GM19397 (cell line): ENCODE data around the gene PIGS.
"Not testable (repeated sequence)": the region's sequence is repeated elsewhere in the genome, so short reads cannot be mapped to it uniquely, and the experiment has no call there.

Source experiments
- ATAC-seq: cut with Tn5 transposase; IDR thresholded peaks from one replicate; pipeline ENCODE4 v1.9.1; 2021; ENCODE audit warnings: mild to moderate bottlenecking, moderate library complexity; ENCODE audit not compliant: unreplicated experiment

Gene PIGS

DNA sequence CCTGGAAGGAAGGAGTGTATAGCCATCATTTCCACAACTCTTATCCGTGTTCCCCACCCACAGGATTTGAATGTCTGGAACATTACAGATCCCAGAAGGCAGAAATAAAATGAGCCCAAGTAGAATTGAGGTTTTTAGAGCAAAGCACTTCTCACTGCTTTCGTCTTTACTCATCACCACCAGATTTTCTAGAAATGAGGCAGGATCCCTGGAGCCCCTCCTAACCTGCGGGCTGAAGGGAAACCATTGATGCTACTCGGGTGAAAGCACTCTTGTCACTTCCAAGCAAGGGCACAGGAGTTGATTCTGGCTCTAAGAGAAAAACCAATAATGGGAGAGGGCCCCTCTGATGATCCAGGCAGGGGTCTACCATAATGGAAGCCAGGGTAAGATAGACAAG lies 8.2 kb upstream of the PIGS start:
- ATAC-seq = no peak

DNA sequence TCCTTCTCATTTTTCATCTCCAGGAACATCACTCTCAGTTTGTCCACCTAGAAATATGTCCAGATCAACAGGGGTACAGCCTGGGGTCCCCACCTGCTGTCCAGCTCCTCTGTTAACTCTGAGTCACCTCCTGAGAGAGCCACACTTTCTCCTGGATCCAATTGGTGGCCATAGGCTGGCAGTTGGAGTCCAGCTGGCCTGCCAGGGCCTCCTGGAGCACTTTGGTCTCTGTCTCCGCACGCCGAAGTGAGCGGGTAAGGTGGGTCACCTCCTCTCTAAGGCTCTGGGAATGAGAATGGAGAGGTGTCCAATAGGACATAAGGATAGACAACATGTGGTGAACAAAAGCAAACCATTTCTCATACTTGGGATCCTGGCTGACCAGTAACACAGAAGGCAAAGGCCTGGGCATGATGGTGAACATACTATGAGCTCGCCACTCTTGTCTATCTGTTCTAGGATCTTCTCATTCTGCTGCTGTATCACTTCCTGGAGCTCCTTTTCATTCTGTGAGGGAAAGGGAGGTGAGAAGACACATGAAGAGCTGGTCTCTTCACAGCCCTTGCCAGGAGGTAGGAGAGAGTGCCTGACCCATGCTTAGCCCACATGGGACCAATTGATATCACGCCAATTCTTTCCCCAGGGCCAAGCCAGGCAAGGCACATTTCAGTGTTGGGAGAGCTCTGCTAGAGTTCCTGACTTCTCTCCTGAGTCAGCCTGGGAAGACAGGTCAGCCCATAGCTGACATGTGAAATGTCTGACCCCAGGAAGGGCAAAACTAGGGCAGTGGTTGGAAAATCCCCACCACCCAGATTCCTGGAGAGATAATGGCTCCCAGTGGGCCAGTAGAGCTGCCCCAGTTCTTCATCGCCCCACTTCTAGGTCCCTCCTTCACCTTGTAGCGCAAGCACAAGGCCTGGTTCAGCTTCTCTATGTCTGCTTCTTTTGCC lies 7.2 kb upstream of the PIGS start:
- ATAC-seq = no peak

GRCh38 chr17:28577466-28577824 lies 6.1 kb upstream of the PIGS start:
- ATAC-seq = no peak

- ATAC-seq = peak; percentile 90
These were observed 5.6 kb upstream of the PIGS start, which contains the start of gene ALDOC for GRCh38 chr17:28576758-28577465. Gene ALDOC, minus strand, starts transcription at chr17:28576895. Its CDS starts 1,363 bp downstream, at chr17:28575532.

GRCh38 chr17:28576016-28576415 lies 4.7 kb upstream of the PIGS start:
- ATAC-seq = not testable (repeated sequence)

DNA sequence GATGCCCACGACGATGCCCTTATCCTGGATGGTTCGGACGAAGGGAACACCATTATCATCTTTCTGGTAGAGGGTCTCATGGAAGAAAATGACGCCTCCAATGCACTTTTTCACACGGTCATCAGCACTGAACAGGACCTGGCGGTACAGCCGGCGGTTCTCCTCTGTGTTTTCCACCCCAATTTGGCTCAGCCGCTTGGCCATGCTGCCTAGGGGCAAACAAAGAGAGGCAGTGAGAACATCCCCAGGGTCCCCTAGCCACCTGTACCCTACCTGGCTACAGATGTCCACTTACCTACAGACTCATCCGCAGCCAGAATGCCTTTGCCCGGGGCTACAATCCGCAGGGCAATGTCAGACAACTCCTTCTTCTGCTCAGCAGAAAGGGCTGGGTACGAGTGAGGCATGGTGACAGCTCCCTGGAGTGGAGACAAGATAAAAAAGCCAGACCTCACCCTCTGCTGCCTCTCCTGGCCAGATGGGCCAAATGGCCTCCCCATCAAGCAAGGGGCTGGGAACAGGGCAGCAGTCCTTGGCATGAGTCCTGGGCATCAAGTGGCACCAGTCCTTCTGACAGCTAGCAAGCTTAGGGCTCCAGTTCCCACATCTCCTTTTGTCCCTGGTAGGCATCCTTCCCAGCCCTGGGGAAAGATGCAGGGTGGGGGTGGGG lies 3.9 kb upstream of the PIGS start:
- no peak for ATAC-seq

DNA sequence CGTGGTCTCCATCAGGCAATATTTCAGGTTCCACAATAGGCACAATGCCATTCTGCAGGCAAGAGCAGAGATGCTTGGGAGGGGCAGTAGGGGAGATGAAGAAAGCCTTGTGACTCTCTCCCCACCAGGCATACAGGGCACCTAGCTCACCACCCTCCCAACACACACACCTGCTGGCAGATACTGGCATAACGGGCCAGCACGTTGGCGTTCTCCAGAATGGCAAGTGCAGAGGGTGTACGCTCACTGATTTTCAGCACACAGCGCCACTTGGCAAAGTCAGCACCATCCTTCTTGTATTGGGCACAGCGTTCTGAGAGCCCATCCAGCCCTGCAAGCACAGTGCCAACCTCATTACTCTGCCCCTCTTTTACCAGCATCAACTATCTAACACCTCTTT lies 3.2 kb upstream of the PIGS start:
- no peak for ATAC-seq

- ATAC-seq = no peak
These were observed 2.7 kb upstream of the PIGS start for GRCh38 chr17:28573966-28574480.

DNA sequence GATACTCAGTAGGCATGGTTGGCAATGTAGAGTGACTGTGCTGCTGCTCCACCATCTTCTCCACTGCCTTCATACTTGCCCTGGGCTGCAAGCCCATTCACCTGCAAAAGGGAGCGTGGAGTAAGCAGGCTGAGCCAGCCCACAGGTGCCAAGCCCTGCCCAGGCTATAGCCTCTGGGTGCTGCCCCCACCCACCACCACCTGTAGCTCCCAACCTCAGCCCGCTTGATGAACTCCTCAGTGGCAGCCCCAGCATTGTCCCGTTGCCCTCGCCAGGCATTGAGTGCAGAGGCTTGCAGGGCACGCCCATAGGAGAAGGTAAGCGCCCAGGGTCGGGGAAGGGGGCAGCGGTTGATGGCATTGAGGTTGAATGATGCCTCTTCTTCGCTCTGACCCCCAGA lies 2.2 kb upstream of the PIGS start:
- no peak for ATAC-seq

DNA sequence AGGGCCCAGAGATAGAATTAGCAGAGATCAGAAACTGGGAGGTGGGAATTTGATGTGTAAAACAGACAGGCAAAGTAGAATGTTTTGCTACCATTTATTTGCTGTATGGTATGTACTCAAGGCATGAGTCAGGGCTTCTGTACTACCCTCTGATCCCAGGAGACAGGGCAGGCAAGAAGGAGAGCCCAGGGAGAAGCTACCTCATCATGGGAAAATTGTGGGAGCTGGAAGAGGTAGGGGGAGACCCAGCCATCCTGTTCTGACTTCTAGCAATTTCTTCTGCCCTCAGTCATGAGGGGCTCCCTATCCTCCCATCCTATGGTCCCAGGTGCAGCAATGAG lies 1.7 kb upstream of the PIGS start:
- ATAC-seq = no peak

- no peak for ATAC-seq
These were observed 1.1 kb upstream of the PIGS start for GRCh38 chr17:28572259-28573039.

- ATAC-seq = peak; percentile 33
These were observed 486 bp downstream of the PIGS start for GRCh38 chr17:28570716-28571360.

DNA sequence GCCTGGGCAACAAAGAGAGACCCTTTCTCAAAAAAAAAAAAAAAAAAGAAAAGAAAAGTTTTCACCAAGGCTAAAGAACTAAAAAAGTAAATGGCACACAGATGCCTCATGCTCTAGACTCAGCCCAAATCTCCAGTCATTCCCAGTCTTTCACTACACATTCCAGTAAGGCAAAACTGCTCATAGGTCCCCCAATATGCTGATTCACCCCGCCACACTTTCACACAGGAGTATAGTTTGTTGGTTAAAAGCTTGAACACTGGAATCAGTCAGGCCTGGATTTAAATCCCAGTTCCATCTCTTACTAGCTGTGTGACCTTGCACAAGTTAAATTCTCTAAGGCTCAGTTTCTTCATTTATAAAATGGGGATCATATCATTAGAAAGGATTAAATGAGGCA lies 1.9 kb downstream of the PIGS start:
- no peak for ATAC-seq

- no peak for ATAC-seq
These were observed 3.7 kb downstream of the PIGS start for GRCh38 chr17:28567604-28568003.

GRCh38 chr17:28563475-28563874 lies 7.8 kb downstream of the PIGS start:
- ATAC-seq = no peak

DNA sequence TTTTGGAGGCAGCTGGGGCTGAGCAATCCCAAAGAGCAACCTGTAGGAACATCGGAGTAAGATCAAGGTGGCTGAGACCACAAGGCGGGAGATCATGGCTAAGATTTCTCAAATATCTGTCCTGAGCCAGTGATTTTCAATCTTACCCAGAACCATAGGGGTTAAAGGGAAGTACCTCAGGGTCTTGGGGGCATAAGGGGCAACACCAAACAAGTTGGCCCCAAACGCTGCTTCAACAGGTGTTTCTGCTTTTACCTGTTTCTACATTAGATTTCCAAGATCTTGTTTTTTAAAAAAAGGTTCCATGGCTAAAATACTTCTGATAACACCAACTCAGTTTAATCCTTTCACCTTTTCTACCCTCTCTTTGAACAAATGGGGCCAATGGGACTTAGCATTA lies 16.3 kb downstream of the PIGS start:
- no peak for ATAC-seq

GRCh38 chr17:28554565-28554964 lies 16.8 kb downstream of the PIGS start:
- ATAC-seq = no peak

- ATAC-seq = no peak
These were observed 18.3 kb downstream of the PIGS start for GRCh38 chr17:28553000-28553505.

- ATAC-seq = peak; percentile 62
These were observed 18.9 kb downstream of the PIGS start, which contains the start of gene UNC119 for GRCh38 chr17:28552176-28552999. Gene UNC119, minus strand, starts transcription at chr17:28552624. Its CDS starts 67 bp downstream, at chr17:28552557.
